ENCODE data around the gene MRPL43. TPM values are rescaled to one million over a fixed set of nuclear protein-coding genes. Genes with fewer than 3 reads are reported as not detected.

The MRPL43 gene
- total and polyA plus RNA-seq, 2 donors from 2014 or later = 81.5 to 157 TPM

DNA sequence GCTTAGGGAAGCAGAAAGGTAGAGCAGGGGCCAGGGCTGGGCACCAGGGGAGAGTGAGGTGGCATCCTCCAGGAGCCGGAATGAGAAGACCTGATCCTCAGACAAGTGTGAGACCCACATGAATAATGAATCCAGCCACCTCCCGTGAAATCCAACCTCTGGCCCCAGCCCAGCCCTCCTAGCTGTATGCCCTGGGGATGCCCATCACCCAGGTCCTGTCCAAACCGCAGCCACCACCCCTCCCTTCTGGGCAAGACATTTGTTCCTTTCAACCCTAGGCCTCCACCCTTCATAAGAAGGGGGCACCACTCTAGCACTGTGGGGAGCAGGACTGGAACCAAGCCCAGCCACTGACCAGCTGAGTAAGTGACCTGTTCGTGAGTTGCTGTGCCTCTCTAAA lies 33.9 kb upstream of the MRPL43 start:
- DNase-seq = no peak
- no peak for FAIRE-seq
- H3K4me1 ChIP-seq (ENCODE audit: control insufficient read depth in 2 of 3, insufficient read depth in 2 of 3, low read depth in 1 of 3, low read length in 3 of 3) = peaks cover 0 to 2% (median 0%) of the 10 kb centered on the region in 3 donors
- no peaks in the 10 kb centered on the region for H3K36me3 ChIP-seq (ENCODE audit: control insufficient read depth in 2 of 3, insufficient read depth in 3 of 3, low read length in 3 of 3)
- peaks cover 4% of the 10 kb centered on the region for H3K27me3 ChIP-seq (ENCODE audit: control insufficient read depth, insufficient read depth, low read length)
- no peak overlapping the region for H3K27ac ChIP-seq (ENCODE audit: low read depth in 2 of 2, low read length in 2 of 2)
- no peak overlapping the region for H3K9ac ChIP-seq (ENCODE audit: low read length in 3 of 3)
- no peaks in the 10 kb centered on the region for H3K9me3 ChIP-seq (ENCODE audit: control insufficient read depth in 2 of 3, insufficient read depth in 1 of 3, low read length in 3 of 3)
- intact Hi-C loops (cut with DNase I) = no loop called here
- TF ChIP-seq, protein P1, sequence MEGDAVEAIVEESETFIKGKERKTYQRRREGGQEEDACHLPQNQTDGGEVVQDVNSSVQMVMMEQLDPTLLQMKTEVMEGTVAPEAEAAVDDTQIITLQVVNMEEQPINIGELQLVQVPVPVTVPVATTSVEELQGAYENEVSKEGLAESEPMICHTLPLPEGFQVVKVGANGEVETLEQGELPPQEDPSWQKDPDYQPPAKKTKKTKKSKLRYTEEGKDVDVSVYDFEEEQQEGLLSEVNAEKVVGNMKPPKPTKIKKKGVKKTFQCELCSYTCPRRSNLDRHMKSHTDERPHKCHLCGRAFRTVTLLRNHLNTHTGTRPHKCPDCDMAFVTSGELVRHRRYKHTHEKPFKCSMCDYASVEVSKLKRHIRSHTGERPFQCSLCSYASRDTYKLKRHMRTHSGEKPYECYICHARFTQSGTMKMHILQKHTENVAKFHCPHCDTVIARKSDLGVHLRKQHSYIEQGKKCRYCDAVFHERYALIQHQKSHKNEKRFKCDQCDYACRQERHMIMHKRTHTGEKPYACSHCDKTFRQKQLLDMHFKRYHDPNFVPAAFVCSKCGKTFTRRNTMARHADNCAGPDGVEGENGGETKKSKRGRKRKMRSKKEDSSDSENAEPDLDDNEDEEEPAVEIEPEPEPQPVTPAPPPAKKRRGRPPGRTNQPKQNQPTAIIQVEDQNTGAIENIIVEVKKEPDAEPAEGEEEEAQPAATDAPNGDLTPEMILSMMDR (IDR thresholded peaks at IDR 0.05; ENCODE audit: borderline replicate concordance, extremely low read depth, insufficient read depth) = no peak
- no peak overlapping the region for H3K4me3 ChIP-seq (ENCODE audit: low read length in 3 of 3)

DNA sequence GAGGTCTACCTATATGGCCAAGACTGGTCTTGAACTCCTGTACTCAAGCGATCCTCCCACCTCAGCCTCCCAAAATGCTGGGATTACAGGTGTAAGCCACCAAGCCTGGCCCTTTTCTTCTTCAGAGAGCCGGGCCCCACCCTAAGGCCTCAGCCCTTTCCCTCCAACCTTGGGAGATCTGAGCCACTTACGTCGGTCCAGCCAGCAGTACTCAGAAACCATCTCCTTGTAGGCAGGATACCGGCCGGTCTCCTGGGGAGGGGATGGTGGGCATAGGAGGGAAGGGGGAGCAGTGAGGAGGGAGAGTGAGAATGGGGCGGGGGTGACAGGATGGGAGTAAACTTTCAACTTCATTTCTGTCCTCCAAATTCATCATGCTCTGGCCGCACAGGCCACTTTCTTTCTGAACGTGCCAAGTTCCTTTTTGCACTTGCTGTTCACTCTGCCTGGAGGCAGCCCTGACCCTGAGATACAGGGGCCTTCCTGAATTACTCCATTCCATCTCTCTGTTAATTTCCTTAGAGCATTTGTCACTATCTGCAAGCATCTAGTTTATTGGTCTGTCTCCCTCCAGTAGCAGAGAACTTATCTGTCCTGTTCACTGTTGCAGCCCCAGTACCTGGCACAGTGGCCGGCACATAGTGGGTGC lies 33.3 kb upstream of the MRPL43 start:
- intact Hi-C loops (cut with DNase I) = no loop called here
- no peak overlapping the region for H3K4me3 ChIP-seq (ENCODE audit: low read length in 3 of 3)
- no peak overlapping the region for H3K9ac ChIP-seq (ENCODE audit: low read length in 3 of 3)
- H3K9me3 ChIP-seq (ENCODE audit: control insufficient read depth in 2 of 3, insufficient read depth in 1 of 3, low read length in 3 of 3) = no peaks in the 10 kb centered on the region
- FAIRE-seq (no peak), DNase-seq (no peak)
- H3K27ac ChIP-seq (ENCODE audit: low read depth in 2 of 2, low read length in 2 of 2) = no peak overlapping the region
- peaks cover 4% of the 10 kb centered on the region for H3K27me3 ChIP-seq (ENCODE audit: control insufficient read depth, insufficient read depth, low read length)
- H3K4me1 ChIP-seq (ENCODE audit: control insufficient read depth in 2 of 3, insufficient read depth in 2 of 3, low read depth in 1 of 3, low read length in 3 of 3) = peaks cover 0 to 2% (median 0%) of the 10 kb centered on the region in 3 donors
- TF ChIP-seq, protein P1 (IDR thresholded peaks at IDR 0.05; ENCODE audit: borderline replicate concordance, extremely low read depth, insufficient read depth) = no peak
- no peaks in the 10 kb centered on the region for H3K36me3 ChIP-seq (ENCODE audit: control insufficient read depth in 2 of 3, insufficient read depth in 3 of 3, low read length in 3 of 3)

DNA sequence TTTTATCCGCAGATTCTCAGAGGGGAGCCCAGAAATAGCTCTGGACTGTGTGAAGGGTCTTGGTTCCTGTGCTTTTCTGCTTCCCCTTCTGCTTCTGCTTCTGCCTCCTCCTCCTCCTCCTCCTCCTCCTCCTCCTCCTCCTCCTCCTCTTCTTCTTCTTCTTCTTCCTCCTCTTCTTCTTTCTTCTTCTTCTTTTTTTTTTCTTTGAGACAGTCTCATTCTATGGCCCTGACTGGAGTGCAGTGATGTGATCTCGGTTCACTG lies 32.1 kb upstream of the MRPL43 start:
- peaks cover 4% of the 10 kb centered on the region for H3K27me3 ChIP-seq (ENCODE audit: control insufficient read depth, insufficient read depth, low read length)
- intact Hi-C loops (cut with DNase I) = no loop called here
- no peak overlapping the region for H3K9ac ChIP-seq (ENCODE audit: low read length in 3 of 3)
- no peak overlapping the region for H3K4me3 ChIP-seq (ENCODE audit: low read length in 3 of 3)
- FAIRE-seq = no peak
- TF ChIP-seq, protein P1 (IDR thresholded peaks at IDR 0.05; ENCODE audit: borderline replicate concordance, extremely low read depth, insufficient read depth) = no peak
- no peak for DNase-seq
- H3K27ac ChIP-seq (ENCODE audit: low read depth in 2 of 2, low read length in 2 of 2) = no peak overlapping the region
- no peaks in the 10 kb centered on the region for H3K9me3 ChIP-seq (ENCODE audit: control insufficient read depth in 2 of 3, insufficient read depth in 1 of 3, low read length in 3 of 3)
- no peaks in the 10 kb centered on the region for H3K36me3 ChIP-seq (ENCODE audit: control insufficient read depth in 2 of 3, insufficient read depth in 3 of 3, low read length in 3 of 3)
- H3K4me1 ChIP-seq (ENCODE audit: control insufficient read depth in 2 of 3, insufficient read depth in 2 of 3, low read depth in 1 of 3, low read length in 3 of 3) = peaks cover 0 to 5% (median 0%) of the 10 kb centered on the region in 3 donors
